Progenitor cell of endocrine pancreas (in vitro differentiated cells): ENCODE measurements around the gene CYP24A1. TPM values are rescaled to one million over a fixed set of nuclear protein-coding genes. Genes with fewer than 3 reads are reported as not detected.

Experiments
- DNase-seq: peaks from one replicate; pipeline ENCODE4 v3.0.0; 2021; ENCODE audit warnings: low spot score; ENCODE audit not compliant: unreplicated experiment
- H3K27ac Mint-ChIP-seq: 2 replicates; pipeline ENCODE4 v1.8.0; 2021; ENCODE audit warnings: mild to moderate bottlenecking, moderate library complexity, mixed read lengths
- H3K27me3 Mint-ChIP-seq: 2 replicates; pipeline ENCODE4 v1.8.0; 2021; ENCODE audit warnings: mixed read lengths
- H3K36me3 Mint-ChIP-seq: 2 replicates; pipeline ENCODE4 v1.8.0; 2022; ENCODE audit warnings: mixed read lengths; ENCODE audit not compliant: insufficient read depth
- H3K4me1 Mint-ChIP-seq: 2 replicates; pipeline ENCODE4 v1.8.0; 2021; ENCODE audit warnings: low read depth, mixed read lengths
- H3K4me3 Mint-ChIP-seq: 2 replicates; pipeline ENCODE4 v1.8.0; 2021; ENCODE audit warnings: low read depth, mild to moderate bottlenecking, moderate library complexity, mixed read lengths
- H3K9me3 Mint-ChIP-seq: 2 replicates; pipeline ENCODE4 v1.8.0; 2021; ENCODE audit warnings: low read depth, mixed read lengths
- CTCF ChIP-seq: fragments of 200-600 bp; sonication (generic); IDR thresholded peaks from one replicate; pipeline ENCODE4 v1.5.0; 2021; ENCODE audit warnings: antibody characterized with exemption, mild to moderate bottlenecking; ENCODE audit not compliant: unreplicated experiment
- total RNA-seq: library from RNA; stranded (reverse); gene quantifications from 2 replicates; pipeline ENCODE4 v1.2.1, GENCODE V29; 2021

The CYP24A1 gene
- total RNA-seq, 1 donor from 2014 or later: not detected

- Mint-ChIP-seq H3K36me3 (no peaks in the 10 kb centered on the region), H3K4me3 (no peak overlapping the region), H3K27me3 (peaks cover 20% of the 10 kb centered on the region), H3K9me3 (no peaks in the 10 kb centered on the region), H3K4me1 (no peaks in the 10 kb centered on the region), H3K27ac (no peak overlapping the region)
- no peak for DNase-seq
- TF ChIP-seq CTCF: no peak
These were observed 20.8 kb downstream of the CYP24A1 start for GRCh38 chr20:54153041-54153327.

GRCh38 chr20:54152227-54153040 is 21.4 kb downstream of the CYP24A1 start:
- Mint-ChIP-seq H3K4me1 (no peaks in the 10 kb centered on the region), H3K27me3 (peaks cover 14% of the 10 kb centered on the region), H3K9me3 (no peaks in the 10 kb centered on the region), H3K27ac (no peak overlapping the region), H3K36me3 (no peaks in the 10 kb centered on the region), H3K4me3 (no peak overlapping the region)
- no peak for DNase-seq
- no peak for TF ChIP-seq CTCF

- Mint-ChIP-seq H3K4me3 (no peak overlapping the region), H3K27me3 (peaks cover 8% of the 10 kb centered on the region), H3K9me3 (no peaks in the 10 kb centered on the region), H3K4me1 (no peaks in the 10 kb centered on the region), H3K36me3 (no peaks in the 10 kb centered on the region), H3K27ac (no peak overlapping the region)
- TF ChIP-seq CTCF: no peak
- DNase-seq: no peak
These were observed 22.1 kb downstream of the CYP24A1 start for GRCh38 chr20:54151511-54152226.

- DNase-seq: no peak
- Mint-ChIP-seq H3K9me3 (no peaks in the 10 kb centered on the region), H3K4me3 (no peak overlapping the region), H3K4me1 (no peaks in the 10 kb centered on the region), H3K27me3 (peaks cover 5% of the 10 kb centered on the region), H3K27ac (no peak overlapping the region), H3K36me3 (no peaks in the 10 kb centered on the region)
- no peak for TF ChIP-seq CTCF
These were observed 22.7 kb downstream of the CYP24A1 start for GRCh38 chr20:54151075-54151439.

GRCh38 chr20:54149765-54150264 is 24.0 kb downstream of the CYP24A1 start:
- H3K4me1 Mint-ChIP-seq: no peaks in the 10 kb centered on the region
- H3K36me3 Mint-ChIP-seq: no peaks in the 10 kb centered on the region
- H3K27ac Mint-ChIP-seq: no peak overlapping the region

More at GRCh38 chr20:54149765-54150264, 24.0 kb downstream of the CYP24A1 start:
- no peak for TF ChIP-seq CTCF
- no peak for DNase-seq
- no peak overlapping the region for H3K4me3 Mint-ChIP-seq
- no peaks in the 10 kb centered on the region for H3K9me3 Mint-ChIP-seq
- peaks cover 5% of the 10 kb centered on the region for H3K27me3 Mint-ChIP-seq
